ENCODE results near the gene RNF208. TPM values are rescaled to one million over a fixed set of nuclear protein-coding genes. Genes with fewer than 3 reads are reported as not detected.
"Not testable (repeated sequence)": the region's sequence is repeated elsewhere in the genome, so short reads cannot be mapped to it uniquely, and the experiment has no call there.

The RNF208 gene
- total RNA-seq, 5 donors from 2014 or later (not counting 1 experiment from before 2014, with no cell fraction given): 0.56 to 1.6 (median 1.5) TPM

DNA sequence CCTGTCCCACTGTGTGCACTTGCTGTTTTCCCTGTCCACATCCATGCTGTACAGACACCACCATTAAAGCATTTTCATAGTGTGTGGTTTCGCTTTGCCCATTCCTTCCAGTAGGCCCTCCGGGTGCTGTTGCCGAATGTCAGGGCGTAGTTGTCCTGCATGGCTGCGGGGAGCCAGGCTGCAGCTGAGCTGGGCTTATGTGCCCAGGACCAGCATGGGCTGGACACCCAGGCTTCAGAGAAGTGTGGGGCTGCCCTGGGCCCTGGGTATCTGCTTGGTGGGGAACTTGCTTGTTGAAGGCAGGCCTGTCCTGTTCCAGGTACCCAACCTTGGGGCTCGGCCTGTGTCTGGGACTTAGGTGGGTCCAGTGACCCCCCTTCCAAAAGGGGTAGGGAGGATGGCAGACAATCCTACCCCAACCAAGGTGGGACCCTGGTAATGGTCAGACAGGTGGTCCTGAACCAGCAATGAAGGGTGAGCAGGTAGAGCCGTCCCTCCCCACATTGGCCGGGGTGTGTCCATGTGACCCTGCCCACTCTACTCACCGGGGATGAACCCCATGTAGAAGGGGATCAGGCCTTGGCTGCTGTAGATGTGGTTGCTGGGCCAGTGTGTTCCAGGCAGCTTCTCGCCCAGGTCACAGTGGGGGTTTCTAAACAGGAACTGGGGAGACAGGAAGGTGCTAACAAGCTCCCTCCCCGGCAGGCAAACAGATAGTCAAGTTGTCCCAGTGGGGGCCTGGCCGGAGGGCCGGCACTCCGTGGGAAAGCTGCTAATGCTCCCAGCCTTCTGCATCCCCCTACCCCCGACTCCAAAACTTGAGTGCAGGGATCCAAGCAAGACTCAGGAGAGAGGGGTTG lies 21.8 kb upstream of the RNF208 start:
- Mint-ChIP-seq H3K4me3 (peak overlapping the region in 2 of 3 donors; percentile 82 to 84), H3K9me3 (no peaks in the 10 kb centered on the region), H3K27ac (no peak overlapping the region), H3K4me1 (peaks cover 21 to 31% (median 24%) of the 10 kb centered on the region in 3 donors), H3K36me3 (peaks cover 14% of the 10 kb centered on the region), H3K27me3 (no peaks in the 10 kb centered on the region)
- H3K27me3 ChIP-seq (replicated peaks in 1 of 2; ENCODE audit: control insufficient read depth in 2 of 2, extremely low read depth in 1 of 2, insufficient read depth in 2 of 2, low read length in 1 of 2): no peaks in the 10 kb centered on the region
- ChIA-PET CTCF (no interaction called here), POLR2A (interaction anchor here in 1 of 2 donors (0.6 kb wide), 1 partner anchor 158 kb away, joined by 7 read pairs; no protein-coding TSS in a partner anchor)
- H3K9me3 ChIP-seq: no peaks in the 10 kb centered on the region
- WGBS (ENCODE audit: insufficient coverage): 100% methylated on average over 7 of the region's 15 CpGs
- ATAC-seq (replicated peaks in 1 of 4): no peak
- H3K27ac ChIP-seq (ENCODE audit: low read length): no peak overlapping the region
- H3K4me3 ChIP-seq (ENCODE audit: control insufficient read depth in 1 of 2, extremely low read depth in 1 of 2, low read length in 1 of 2): no peak overlapping the region
- peaks cover 2 to 40% of the 10 kb centered on the region in 2 experiments for H3K4me1 ChIP-seq (ENCODE audit: control insufficient read depth in 1 of 2, extremely low read depth in 1 of 2, insufficient read depth in 2 of 2, low read length in 2 of 2)
- H3K36me3 ChIP-seq (ENCODE audit: control insufficient read depth in 2 of 2, extremely low read depth in 1 of 2, insufficient read depth in 1 of 2, low read length in 1 of 2): peaks cover 2 to 19% of the 10 kb centered on the region in 2 donors
- no peak for DNase-seq

DNA sequence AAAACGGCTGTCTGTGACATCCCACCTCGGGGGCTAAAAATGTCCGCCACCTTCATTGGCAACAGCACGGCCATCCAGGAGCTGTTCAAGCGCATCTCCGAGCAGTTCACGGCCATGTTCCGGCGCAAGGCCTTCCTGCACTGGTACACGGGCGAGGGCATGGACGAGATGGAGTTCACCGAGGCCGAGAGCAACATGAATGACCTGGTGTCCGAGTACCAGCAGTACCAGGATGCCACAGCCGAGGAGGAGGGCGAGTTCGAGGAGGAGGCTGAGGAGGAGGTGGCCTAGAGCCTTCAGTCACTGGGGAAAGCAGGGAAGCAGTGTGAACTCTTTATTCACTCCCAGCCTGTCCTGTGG lies 21.2 kb upstream of the RNF208 start:
- 93% methylated on average over 7 of the region's 18 CpGs for WGBS (ENCODE audit: insufficient coverage)
- peaks cover 26 to 34% (median 29%) of the 10 kb centered on the region in 3 donors for H3K4me1 Mint-ChIP-seq
- ATAC-seq (replicated peaks in 1 of 4); H3K27ac ChIP-seq (ENCODE audit: low read length); H3K4me3 ChIP-seq (ENCODE audit: control insufficient read depth in 1 of 2, extremely low read depth in 1 of 2, low read length in 1 of 2); H3K27me3 ChIP-seq (replicated peaks in 1 of 2; ENCODE audit: control insufficient read depth in 2 of 2, extremely low read depth in 1 of 2, insufficient read depth in 2 of 2, low read length in 1 of 2); H3K9me3 Mint-ChIP-seq; POLR2A ChIA-PET; H3K27ac Mint-ChIP-seq; H3K27me3 Mint-ChIP-seq; H3K9me3 ChIP-seq; CTCF ChIA-PET; DNase-seq: not testable (repeated sequence)
- Histone ChIP-seq H3K4me1 (ENCODE audit: control insufficient read depth in 1 of 2, extremely low read depth in 1 of 2, insufficient read depth in 2 of 2, low read length in 2 of 2) (peaks cover 2 to 46% of the 10 kb centered on the region in 2 experiments), H3K36me3 (ENCODE audit: control insufficient read depth in 2 of 2, extremely low read depth in 1 of 2, insufficient read depth in 1 of 2, low read length in 1 of 2) (peaks cover 3 to 19% of the 10 kb centered on the region in 2 donors)
- H3K36me3 Mint-ChIP-seq: peaks cover 14% of the 10 kb centered on the region
- peak overlapping the region in 2 of 3 donors; percentile 82 to 84 for H3K4me3 Mint-ChIP-seq

DNA sequence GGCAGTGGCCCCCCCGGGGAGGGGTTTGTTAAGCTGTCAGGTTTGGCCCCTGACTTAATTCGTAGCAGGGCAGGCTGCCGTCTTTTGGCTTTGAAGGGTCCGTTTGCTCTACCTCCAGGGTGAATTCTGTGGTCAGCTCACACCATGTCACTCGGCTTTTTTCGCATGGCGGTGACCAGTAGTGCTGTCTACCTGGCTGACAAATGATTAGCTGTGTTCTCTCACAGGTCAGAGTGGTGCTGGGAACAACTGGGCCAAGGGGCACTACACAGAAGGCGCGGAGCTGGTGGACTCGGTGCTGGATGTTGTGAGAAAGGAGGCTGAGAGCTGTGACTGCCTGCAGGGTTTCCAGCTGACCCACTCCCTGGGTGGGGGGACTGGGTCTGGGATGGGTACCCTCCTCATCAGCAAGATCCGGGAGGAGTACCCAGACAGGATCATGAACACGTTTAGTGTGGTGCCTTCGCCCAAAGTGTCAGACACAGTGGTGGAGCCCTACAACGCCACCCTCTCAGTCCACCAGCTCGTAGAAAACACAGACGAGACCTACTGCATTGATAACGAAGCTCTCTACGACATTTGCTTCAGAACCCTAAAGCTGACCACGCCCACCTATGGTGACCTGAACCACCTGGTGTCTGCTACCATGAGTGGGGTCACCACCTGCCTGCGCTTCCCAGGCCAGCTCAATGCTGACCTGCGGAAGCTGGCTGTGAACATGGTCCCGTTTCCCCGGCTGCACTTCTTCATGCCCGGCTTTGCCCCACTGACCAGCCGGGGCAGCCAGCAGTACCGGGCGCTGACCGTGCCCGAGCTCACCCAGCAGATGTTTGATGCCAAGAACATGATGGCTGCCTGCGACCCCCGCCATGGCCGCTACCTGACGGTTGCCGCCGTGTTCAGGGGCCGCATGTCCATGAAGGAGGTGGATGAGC lies 20.5 kb upstream of the RNF208 start:
- CTCF ChIA-PET: no interaction called here
- Histone ChIP-seq H3K9me3 (no peaks in the 10 kb centered on the region), H3K36me3 (ENCODE audit: control insufficient read depth in 2 of 2, extremely low read depth in 1 of 2, insufficient read depth in 1 of 2, low read length in 1 of 2) (peaks cover 3 to 19% of the 10 kb centered on the region in 2 donors), H3K4me1 (ENCODE audit: control insufficient read depth in 1 of 2, extremely low read depth in 1 of 2, insufficient read depth in 2 of 2, low read length in 2 of 2) (peaks cover 2 to 52% of the 10 kb centered on the region in 2 experiments), H3K27me3 (replicated peaks in 1 of 2; ENCODE audit: control insufficient read depth in 2 of 2, extremely low read depth in 1 of 2, insufficient read depth in 2 of 2, low read length in 1 of 2) (no peaks in the 10 kb centered on the region), H3K4me3 (ENCODE audit: control insufficient read depth in 1 of 2, extremely low read depth in 1 of 2, low read length in 1 of 2) (peak overlapping the region; percentile 55 to 58), H3K27ac (ENCODE audit: low read length) (peak overlapping the region; percentile 40)
- Mint-ChIP-seq H3K9me3 (no peaks in the 10 kb centered on the region), H3K36me3 (peaks cover 14% of the 10 kb centered on the region), H3K4me3 (peak overlapping the region; percentile 76 to 84 (median 82)), H3K27me3 (no peaks in the 10 kb centered on the region), H3K4me1 (peaks cover 29 to 36% (median 31%) of the 10 kb centered on the region in 3 donors), H3K27ac (peak overlapping the region; percentile 80 to 82)
- POLR2A ChIA-PET: no interaction called here
- WGBS (ENCODE audit: insufficient coverage): 83% methylated on average over 28 of the region's 36 CpGs
- DNase-seq (no peak), ATAC-seq (replicated peaks in 1 of 4) (no peak)

DNA sequence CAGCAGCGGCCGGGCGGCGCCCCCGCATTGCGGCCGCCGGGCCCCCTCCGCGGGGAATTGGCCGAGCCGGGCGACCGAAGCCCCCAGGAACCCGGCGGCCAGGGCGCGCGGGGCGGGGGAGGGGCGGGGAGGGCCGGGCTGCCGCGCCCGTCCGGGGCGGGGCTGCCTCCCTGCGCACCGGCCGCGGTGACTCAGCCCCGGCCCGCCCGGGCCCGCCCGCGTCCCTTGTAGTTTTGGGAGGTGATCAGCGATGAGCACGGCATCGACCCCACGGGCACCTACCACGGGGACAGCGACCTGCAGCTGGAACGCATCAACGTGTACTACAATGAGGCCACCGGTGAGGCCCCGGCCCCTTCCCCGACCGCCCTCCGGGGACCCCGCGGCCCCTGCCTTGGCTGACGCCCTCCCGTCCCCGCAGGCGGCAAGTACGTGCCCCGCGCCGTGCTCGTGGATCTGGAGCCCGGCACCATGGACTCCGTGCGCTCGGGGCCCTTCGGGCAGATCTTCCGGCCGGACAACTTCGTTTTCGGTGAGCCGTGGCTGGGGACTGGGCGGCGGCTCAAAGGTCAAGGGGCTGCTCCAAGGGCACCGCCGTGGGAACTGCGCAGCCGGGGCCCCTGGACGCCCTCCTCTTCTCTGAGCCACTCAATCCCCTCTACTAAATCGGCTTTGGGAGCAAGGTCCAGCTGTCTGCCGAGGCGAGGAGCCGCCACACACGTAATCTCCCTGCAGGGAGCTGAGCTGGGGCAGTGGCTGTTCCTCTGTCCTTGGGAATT lies 19.6 kb upstream of the RNF208 start:
- ChIA-PET CTCF (interaction anchor here in 1 of 2 donors (0.5 to 1.6 kb wide), 9 partner anchors 15 to 212 kb away, joined by 3 to 4 read pairs (median 3); partner anchors contain the start of genes MAN1B1 and TPRN), POLR2A (interaction anchor here (1.0 to 1.6 kb wide), 10 partner anchors 13 to 155 kb away, joined by 3 to 16 read pairs (median 4); partner anchors contain the start of genes CYSRT1 (in 1 of the 2), MAN1B1 (in 1 of the 2), NELFB (in 1 of the 2) and RNF208 (in 1 of the 2))
- H3K4me1 Mint-ChIP-seq: peaks cover 29 to 38% (median 33%) of the 10 kb centered on the region in 3 donors
- 2% methylated on average over 44 of the region's 83 CpGs for WGBS (ENCODE audit: insufficient coverage)
- DNase-seq (peak in 24 of 35 experiments; percentile 15 to 76 (median 41)), ATAC-seq (replicated peaks in 1 of 4) (peak; percentile 23 to 50 (median 46))
- Histone ChIP-seq H3K4me3 (ENCODE audit: control insufficient read depth in 1 of 2, extremely low read depth in 1 of 2, low read length in 1 of 2) (peak overlapping the region; percentile 55 to 58), H3K27me3 (replicated peaks in 1 of 2; ENCODE audit: control insufficient read depth in 2 of 2, extremely low read depth in 1 of 2, insufficient read depth in 2 of 2, low read length in 1 of 2) (no peaks in the 10 kb centered on the region), H3K9me3 (no peaks in the 10 kb centered on the region), H3K27ac (ENCODE audit: low read length) (peak overlapping the region; percentile 41), H3K36me3 (ENCODE audit: control insufficient read depth in 2 of 2, extremely low read depth in 1 of 2, insufficient read depth in 1 of 2, low read length in 1 of 2) (peaks cover 3 to 19% of the 10 kb centered on the region in 2 donors), H3K4me1 (ENCODE audit: control insufficient read depth in 1 of 2, extremely low read depth in 1 of 2, insufficient read depth in 2 of 2, low read length in 2 of 2) (peaks cover 3 to 61% of the 10 kb centered on the region in 2 experiments)
- H3K4me3 Mint-ChIP-seq: peak overlapping the region; percentile 76 to 84 (median 82)
- no peaks in the 10 kb centered on the region for H3K9me3 Mint-ChIP-seq
- H3K36me3 Mint-ChIP-seq: peaks cover 14% of the 10 kb centered on the region
- peak overlapping the region in 1 of 2 donors; percentile 82 for H3K27ac Mint-ChIP-seq
- H3K27me3 Mint-ChIP-seq: no peaks in the 10 kb centered on the region

DNA sequence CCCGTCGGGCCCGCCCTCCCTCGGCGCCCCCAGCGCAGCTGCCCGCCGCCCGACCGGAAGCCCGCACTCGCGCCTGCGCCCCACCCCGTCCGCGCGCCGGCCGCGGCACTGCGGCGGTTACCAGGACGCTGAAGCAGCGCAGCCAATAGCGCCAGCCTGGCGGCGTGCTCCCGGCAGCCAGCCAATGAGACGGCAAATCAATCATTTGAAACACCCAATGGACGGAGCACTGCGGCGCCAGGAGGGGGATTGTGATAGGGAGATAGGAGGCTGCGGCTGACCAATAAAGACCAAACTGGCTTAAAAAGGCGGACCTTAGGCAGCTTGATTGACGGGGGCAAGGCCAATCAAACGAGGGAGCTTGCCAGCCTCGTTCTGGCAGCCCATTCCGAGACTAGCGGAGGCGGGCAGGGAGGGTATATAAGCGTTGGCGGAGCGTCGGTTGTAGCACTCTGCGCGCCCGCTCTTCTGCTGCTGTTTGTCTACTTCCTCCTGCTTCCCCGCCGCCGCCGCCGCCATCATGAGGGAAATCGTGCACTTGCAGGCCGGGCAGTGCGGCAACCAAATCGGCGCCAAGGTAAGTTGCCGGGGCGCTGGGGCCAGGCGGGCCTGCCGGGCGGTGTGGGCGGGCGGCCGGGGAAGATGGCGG lies 18.9 kb upstream of the RNF208 start, which contains the start of gene TUBB4B:
TUBB4B (plus strand) TSS at position 447 of the 649 bp plus-strand sequence; CDS start at position 521, 74 bp downstream.
- no peaks in the 10 kb centered on the region for H3K27me3 Mint-ChIP-seq
- CTCF ChIA-PET: interaction anchor here in 1 of 2 donors (0.5 to 1.6 kb wide), 11 partner anchors 15 to 399 kb away, joined by 3 to 8 read pairs (median 3); partner anchors contain the start of genes AJM1, MAN1B1 and TPRN

More for the DNA sequence above, 18.9 kb upstream of the RNF208 start, which contains the start of gene TUBB4B:
- peaks cover 3 to 19% of the 10 kb centered on the region in 2 donors for H3K36me3 ChIP-seq (ENCODE audit: control insufficient read depth in 2 of 2, extremely low read depth in 1 of 2, insufficient read depth in 1 of 2, low read length in 1 of 2)
- H3K4me3 Mint-ChIP-seq: peak within 1 kb of the TSS; percentile 84 to 90 (median 85)
- H3K4me1 ChIP-seq (ENCODE audit: control insufficient read depth in 1 of 2, extremely low read depth in 1 of 2, insufficient read depth in 2 of 2, low read length in 2 of 2): peaks cover 4 to 68% of the 10 kb centered on the region in 2 experiments
- H3K9me3 ChIP-seq: no peaks in the 10 kb centered on the region
- peak within 1 kb of the TSS; percentile 70 for H3K27ac ChIP-seq (ENCODE audit: low read length)
- H3K27ac Mint-ChIP-seq: peak within 1 kb of the TSS; percentile 90 to 95
- POLR2A ChIA-PET: interaction anchor here (0.6 to 1.6 kb wide), 15 partner anchors 14 to 514 kb away, joined by 3 to 16 read pairs (median 4); partner anchors contain the start of genes CYSRT1 (in 1 of the 2), MAN1B1 (in 1 of the 2), NELFB (in 1 of the 2) and RNF208 (in 1 of the 2)
- peak within 1 kb of the TSS; percentile 59 to 68 for H3K4me3 ChIP-seq (ENCODE audit: control insufficient read depth in 1 of 2, extremely low read depth in 1 of 2, low read length in 1 of 2)
- peaks cover 14% of the 10 kb centered on the region for H3K36me3 Mint-ChIP-seq
- H3K27me3 ChIP-seq (replicated peaks in 1 of 2; ENCODE audit: control insufficient read depth in 2 of 2, extremely low read depth in 1 of 2, insufficient read depth in 2 of 2, low read length in 1 of 2): no peaks in the 10 kb centered on the region
- ATAC-seq (replicated peaks in 1 of 4) (peak; percentile 71 to 79 (median 76)), DNase-seq (peak; percentile 88 to 100 (median 98))
- WGBS (ENCODE audit: insufficient coverage): under 1% methylated on average over 61 of the region's 67 CpGs
- peaks cover 29 to 40% (median 33%) of the 10 kb centered on the region in 3 donors for H3K4me1 Mint-ChIP-seq
- no peaks in the 10 kb centered on the region for H3K9me3 Mint-ChIP-seq
